Muscle layer of duodenum (tissue), 2 donors: ENCODE results near the gene GGCT.
A peak's percentile ranks its signal among the peaks of the same experiment; 100 is the strongest.
"Not testable (repeated sequence)": the region's sequence is repeated elsewhere in the genome, so short reads cannot be mapped to it uniquely, and the experiment has no call there.

Experiments used
- H3K27ac ChIP-seq: one replicate; pipeline ENCODE4 v1.7.0; 2013; ENCODE audit warnings: mild to moderate bottlenecking, low read length
- H3K27me3 ChIP-seq: one replicate; pipeline ENCODE4 v1.7.0; 2013; ENCODE audit warnings: low read depth, mild to moderate bottlenecking, control low read depth, low read length
- H3K36me3 ChIP-seq, 2 donors: one replicate each; pipeline ENCODE4 v1.7.0; 2013; ENCODE audit warnings: low read length in 2 of 2, control low read depth in 1 of 2, mild to moderate bottlenecking in 1 of 2; ENCODE audit not compliant: insufficient read depth in 2 of 2, control insufficient read depth in 1 of 2
- H3K4me1 ChIP-seq, 2 donors: one replicate each; pipeline ENCODE4 v1.7.0; 2013; ENCODE audit warnings: low read length in 2 of 2, mild to moderate bottlenecking in 2 of 2, control low read depth in 1 of 2, moderate library complexity in 1 of 2; ENCODE audit not compliant: insufficient read depth in 2 of 2, control insufficient read depth in 1 of 2
- H3K4me3 ChIP-seq, 2 donors: one replicate each; pipeline ENCODE4 v1.7.0; 2013; ENCODE audit warnings: low read length in 2 of 2, low read depth in 1 of 2, mild to moderate bottlenecking in 1 of 2
- H3K9me3 ChIP-seq, 2 donors: one replicate each; pipeline ENCODE4 v1.7.0; 2013; ENCODE audit warnings: low read length in 2 of 2, control low read depth in 1 of 2, mild to moderate bottlenecking in 1 of 2; ENCODE audit not compliant: control insufficient read depth in 1 of 2
- donor health status: healthy.

GGCT gene

GRCh38 chr7:30503274-30504212 lies 1.1 kb downstream of the GGCT start:
- Histone ChIP-seq H3K4me1 (peaks cover 0 to 13% of the 10 kb centered on the region in 2 donors), H3K36me3 (no peaks in the 10 kb centered on the region), H3K27me3 (no peaks in the 10 kb centered on the region), H3K4me3 (peak overlapping the region; percentile 83 to 95), H3K27ac (peak overlapping the region; percentile 74), H3K9me3 (no peaks in the 10 kb centered on the region)

DNA sequence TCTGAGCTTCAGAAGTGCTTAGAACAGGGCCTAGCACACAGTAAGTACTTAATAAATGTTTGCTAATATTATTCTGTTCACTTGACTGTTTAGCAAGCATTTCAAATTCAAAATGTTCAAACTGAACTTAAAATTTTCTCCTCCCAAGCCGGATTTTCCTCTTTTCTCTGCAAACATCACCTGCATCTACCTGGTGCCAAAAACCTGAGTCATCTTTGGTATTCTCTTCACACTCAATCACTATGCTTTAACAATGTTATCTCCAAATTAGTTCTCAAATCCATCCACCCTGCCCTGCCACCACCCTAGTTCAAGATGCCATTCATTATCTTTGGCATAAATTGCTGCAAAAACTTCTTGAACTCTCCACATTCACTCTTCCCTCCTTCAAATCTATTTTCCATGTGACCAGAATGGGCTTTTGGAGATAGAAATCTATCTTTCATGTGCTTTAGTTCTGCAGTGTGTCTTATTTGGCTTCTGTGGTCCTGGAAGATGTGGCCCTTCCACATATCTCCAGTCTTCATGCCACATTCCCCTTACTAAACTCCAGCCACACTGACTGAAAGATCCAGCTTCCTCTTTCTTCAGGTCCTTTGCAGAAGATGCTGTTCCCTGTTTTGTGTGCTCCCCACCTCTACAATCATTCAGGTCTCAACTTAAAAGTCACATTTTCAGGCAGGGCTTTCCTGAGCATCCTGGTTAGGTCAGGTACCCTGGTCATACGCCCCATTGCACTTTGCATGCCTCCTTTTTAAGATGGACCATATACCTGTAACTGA lies 2.0 kb downstream of the GGCT start:
- peak overlapping the region in 1 of 2 donors; percentile 83 for H3K4me3 ChIP-seq
- no peak overlapping the region for H3K27ac ChIP-seq
- no peaks in the 10 kb centered on the region for H3K36me3 ChIP-seq
- no peaks in the 10 kb centered on the region for H3K27me3 ChIP-seq
- peaks cover 0 to 13% of the 10 kb centered on the region in 2 donors for H3K4me1 ChIP-seq
- no peaks in the 10 kb centered on the region for H3K9me3 ChIP-seq

- H3K27ac ChIP-seq = no peak overlapping the region
- peaks cover 0 to 13% of the 10 kb centered on the region in 2 donors for H3K4me1 ChIP-seq
- H3K27me3 ChIP-seq = no peaks in the 10 kb centered on the region
- no peaks in the 10 kb centered on the region for H3K9me3 ChIP-seq
- H3K36me3 ChIP-seq = peaks cover 3 to 8% of the 10 kb centered on the region in 2 donors
- H3K4me3 ChIP-seq = no peak overlapping the region
Measured at GRCh38 chr7:30501264-30501663, 3.4 kb downstream of the GGCT start.

DNA sequence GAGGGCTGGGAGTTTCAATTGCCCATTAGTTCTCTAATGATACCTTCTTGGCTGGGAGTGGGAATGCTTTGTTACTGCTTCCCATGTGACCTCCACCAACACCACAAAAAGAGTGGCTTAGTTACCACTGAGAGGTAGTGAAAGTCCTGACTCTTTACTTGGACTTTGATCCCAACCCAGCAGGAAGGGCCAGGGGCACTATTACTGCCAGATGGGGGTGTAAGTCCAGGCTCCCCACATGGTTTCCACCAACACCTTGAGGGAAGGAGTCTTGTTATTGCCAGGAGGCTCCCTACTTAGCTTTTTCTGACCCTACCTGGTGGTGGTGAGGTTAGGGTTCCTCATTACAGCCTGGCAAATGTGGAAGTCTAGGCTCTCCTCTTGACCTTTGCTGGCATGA lies 11.4 kb downstream of the GGCT start:
- H3K4me1 ChIP-seq = no peaks in the 10 kb centered on the region
- peaks cover 3 to 8% of the 10 kb centered on the region in 2 donors for H3K36me3 ChIP-seq
- peaks cover 0 to 7% of the 10 kb centered on the region in 2 donors for H3K9me3 ChIP-seq
- no peak overlapping the region for H3K4me3 ChIP-seq
- H3K27me3 ChIP-seq = no peaks in the 10 kb centered on the region
- no peak overlapping the region for H3K27ac ChIP-seq

DNA sequence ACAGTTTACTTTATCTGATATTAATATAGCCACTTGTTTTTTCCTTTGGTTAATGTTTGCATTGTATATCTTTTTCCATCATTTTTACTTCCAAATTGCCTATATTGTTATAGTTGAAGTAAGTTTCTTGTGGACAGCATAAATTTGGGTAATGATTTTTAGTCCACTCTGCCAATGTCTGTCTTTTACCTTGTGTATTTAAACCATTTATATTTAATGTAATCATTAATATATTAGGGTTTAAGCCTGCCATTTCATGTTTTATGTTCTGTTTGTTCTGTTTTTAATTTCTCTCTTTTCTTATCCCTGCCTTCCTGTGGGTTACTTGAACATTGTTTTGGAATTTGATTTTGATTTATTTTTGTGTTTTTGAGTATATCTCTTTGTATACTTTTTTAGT lies 13.2 kb downstream of the GGCT start:
- H3K9me3 ChIP-seq = peaks cover 0 to 7% of the 10 kb centered on the region in 2 donors
- no peaks in the 10 kb centered on the region for H3K27me3 ChIP-seq

DNA sequence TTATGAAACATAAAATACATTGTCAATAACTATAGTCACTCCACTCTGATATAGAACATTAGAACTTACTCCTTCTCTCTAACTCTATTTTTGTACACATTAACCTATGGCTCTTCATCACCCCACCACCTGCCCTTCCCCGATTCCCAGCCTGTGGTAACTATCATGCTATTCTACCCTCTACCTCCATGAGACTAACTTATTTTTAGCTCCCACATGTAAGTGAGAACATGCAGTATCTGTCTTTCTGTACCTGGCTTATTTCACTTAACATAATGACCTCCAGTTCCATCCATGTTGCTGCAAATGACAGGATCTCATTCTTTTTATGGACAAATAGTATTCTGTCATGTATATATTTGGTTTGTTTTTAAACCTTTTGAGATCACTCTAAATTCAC lies 17.3 kb downstream of the GGCT start:
- H3K9me3 ChIP-seq = peaks cover 0 to 5% of the 10 kb centered on the region in 2 donors
- H3K27ac ChIP-seq = no peak overlapping the region
- no peaks in the 10 kb centered on the region for H3K4me1 ChIP-seq
- no peak overlapping the region for H3K4me3 ChIP-seq
- no peaks in the 10 kb centered on the region for H3K27me3 ChIP-seq
- H3K36me3 ChIP-seq = no peaks in the 10 kb centered on the region

More for the DNA sequence above, 13.2 kb downstream of the GGCT start:
- Histone ChIP-seq H3K27ac (no peak overlapping the region), H3K4me3 (no peak overlapping the region), H3K4me1 (no peaks in the 10 kb centered on the region), H3K36me3 (peaks cover 0 to 2% of the 10 kb centered on the region in 2 donors)

DNA sequence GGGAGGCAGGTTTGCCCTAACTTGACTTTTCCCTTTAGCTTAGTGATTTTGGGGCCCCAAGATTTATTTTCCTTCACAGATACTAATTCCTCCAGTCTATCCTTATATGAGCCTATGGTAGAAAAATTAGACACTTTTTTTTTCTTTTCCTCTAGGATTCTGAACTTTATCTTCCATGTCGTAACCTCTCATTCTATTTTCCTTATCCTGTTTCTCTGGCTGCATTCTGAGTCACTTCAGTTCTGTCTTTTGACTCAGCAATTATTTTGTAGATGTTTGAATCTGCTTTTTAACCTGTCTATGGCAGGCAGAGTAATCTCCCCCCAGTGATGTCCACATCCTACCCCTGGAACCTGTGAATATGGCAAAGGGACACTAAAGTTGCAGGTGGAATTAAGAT lies 19.0 kb downstream of the GGCT start:
- H3K9me3 ChIP-seq = no peaks in the 10 kb centered on the region
- H3K4me3 ChIP-seq = no peak overlapping the region
- H3K36me3 ChIP-seq = no peaks in the 10 kb centered on the region
- no peaks in the 10 kb centered on the region for H3K27me3 ChIP-seq
- H3K27ac ChIP-seq = no peak overlapping the region
- no peaks in the 10 kb centered on the region for H3K4me1 ChIP-seq

DNA sequence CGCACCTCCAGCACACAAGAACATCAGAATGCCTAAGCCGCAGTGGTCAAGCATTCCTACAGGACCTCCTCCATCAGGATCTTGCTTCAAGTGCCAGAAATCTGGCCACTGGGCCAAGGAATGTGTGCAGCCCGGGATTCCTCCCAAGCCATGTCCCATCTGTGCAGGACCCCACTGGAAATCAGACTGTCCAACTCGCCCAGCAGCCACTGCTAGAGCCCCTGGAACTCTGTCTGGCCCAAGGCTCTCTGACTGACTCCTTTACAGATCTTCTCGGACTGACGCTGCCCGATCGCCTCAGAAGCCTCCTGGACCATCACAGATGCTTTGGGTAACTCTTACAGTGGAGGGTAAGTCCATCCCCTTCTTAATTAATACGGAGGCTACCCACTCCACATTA lies 23.2 kb downstream of the GGCT start:
- not testable (repeated sequence) for H3K27me3 ChIP-seq, H3K9me3 ChIP-seq, H3K4me1 ChIP-seq, H3K27ac ChIP-seq, H3K36me3 ChIP-seq, H3K4me3 ChIP-seq

DNA sequence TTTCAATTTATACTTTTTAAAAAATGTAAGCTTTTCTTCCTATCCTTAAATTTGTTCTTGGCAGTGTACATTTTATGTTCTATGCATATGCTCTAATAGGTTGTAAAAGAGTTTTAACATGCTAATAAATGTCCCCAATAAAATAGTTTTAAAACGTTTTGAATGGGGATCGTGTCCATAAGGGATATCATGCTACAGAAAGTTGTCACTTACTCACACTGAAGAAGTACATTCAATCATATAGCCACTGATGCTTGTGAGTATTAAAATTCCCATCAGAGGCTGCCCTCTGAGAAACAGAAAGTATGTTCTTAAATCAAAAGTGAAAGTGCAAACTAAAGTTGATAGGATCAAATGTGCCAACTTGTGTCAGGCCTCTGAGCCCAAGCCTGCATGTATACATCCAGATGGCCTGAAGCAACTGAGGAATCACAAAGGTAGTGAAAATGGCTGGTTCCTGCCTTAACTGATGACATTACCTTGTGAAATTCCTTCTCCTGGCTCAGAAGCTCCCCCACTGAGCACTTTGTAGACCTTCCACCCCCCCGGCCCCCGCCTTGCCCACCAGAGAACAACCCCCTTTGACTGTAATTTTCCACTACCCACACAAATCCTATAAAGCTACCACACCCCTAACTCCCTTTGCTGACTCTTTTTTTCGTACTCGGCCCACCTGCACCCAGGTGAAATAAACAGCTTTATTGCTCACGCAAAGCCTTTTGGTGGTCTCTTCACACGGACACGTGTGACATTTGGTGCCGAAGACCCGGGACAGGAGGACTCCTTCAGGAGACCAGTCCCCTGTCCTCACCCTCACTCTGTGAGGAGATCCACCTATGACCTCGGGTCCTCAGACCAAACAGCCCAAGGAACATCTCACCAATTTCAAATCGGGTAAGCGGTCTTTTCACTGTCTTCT lies 25.2 kb downstream of the GGCT start:
- peak overlapping the region; percentile 90 for H3K27ac ChIP-seq
- no peaks in the 10 kb centered on the region for H3K27me3 ChIP-seq
- no peaks in the 10 kb centered on the region for H3K36me3 ChIP-seq
- H3K4me3 ChIP-seq = peak overlapping the region; percentile 78 to 93
- no peaks in the 10 kb centered on the region for H3K9me3 ChIP-seq
- peaks cover 10 to 12% of the 10 kb centered on the region in 2 donors for H3K4me1 ChIP-seq

DNA sequence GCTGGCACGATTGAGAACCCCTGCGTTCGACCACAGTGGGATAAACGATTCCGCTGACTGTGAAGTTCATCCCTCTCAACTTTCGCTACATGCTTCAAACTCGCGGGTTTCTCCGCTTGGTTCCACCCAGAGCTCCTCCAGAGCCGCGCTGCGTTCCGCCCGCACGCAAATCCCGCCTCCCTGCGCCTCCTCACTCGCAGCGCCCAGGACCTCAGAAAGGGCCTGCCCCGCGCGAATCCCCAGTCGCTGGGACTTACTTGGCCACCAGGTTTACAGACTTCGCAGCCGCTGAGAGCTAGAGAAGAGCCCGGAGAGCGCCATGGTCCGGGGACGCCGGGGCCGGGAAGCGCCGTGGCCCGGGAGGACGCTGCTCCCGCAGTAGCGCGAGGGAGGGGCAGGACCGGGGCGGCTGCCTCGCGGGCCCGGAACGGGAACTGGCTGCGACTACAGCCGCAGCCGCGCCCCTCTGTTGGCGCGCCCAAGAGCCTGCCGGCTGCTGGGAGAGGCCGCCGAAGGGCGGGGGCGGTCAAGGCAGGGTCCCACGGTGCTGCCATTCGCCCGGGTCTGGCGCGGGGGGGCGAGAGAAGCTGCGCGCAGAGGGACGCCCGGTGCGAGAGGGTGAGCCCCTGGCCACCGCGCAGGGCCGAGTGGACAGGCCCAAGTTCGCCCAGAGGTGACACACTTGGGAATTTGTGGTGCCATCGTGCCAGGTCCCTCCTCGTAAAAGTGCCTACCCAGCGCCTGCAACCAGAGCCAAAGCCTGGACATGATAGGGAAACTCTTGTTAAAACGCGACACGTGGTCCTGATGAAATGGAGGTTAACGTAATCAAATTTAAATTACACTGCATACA lies 26.1 kb downstream of the GGCT start, which contains the start of gene NOD1:
Gene NOD1 (minus strand): TSS at position 436 of the 853 bp plus-strand sequence. CDS start 21,863 bp downstream, outside the sequence.
- no peaks in the 10 kb centered on the region for H3K9me3 ChIP-seq
- peaks cover 10 to 16% of the 10 kb centered on the region in 2 donors for H3K4me1 ChIP-seq
- no peaks in the 10 kb centered on the region for H3K36me3 ChIP-seq
- no peaks in the 10 kb centered on the region for H3K27me3 ChIP-seq
- H3K27ac ChIP-seq = peak within 1 kb of the TSS; percentile 90
- H3K4me3 ChIP-seq = peak within 1 kb of the TSS; percentile 78 to 93
